ENCODE measurements around the gene AP1S3. TPM values are rescaled to one million over a fixed set of nuclear protein-coding genes. Genes with fewer than 3 reads are reported as not detected.
"Not testable (repeated sequence)": the region's sequence is repeated elsewhere in the genome, so short reads cannot be mapped to it uniquely, and the experiment has no call there.

AP1S3 gene
- total RNA-seq, 1 experiment from 2014 or later: 73.3 TPM

- no peak for TF ChIP-seq EZH2 (IDR thresholded peaks at IDR 0.05; ENCODE audit: low read depth)
- TF ChIP-seq CTCF (conservative IDR thresholded peaks at IDR 0.05): no peak
- no peak overlapping the region for H2AFZ ChIP-seq
- CTCF ChIA-PET: interaction anchor here (0.6 kb wide), 1 partner anchor 249 kb away, joined by 3 read pairs; no protein-coding TSS in a partner anchor
- peak overlapping the region; percentile 49 for H3K4me2 ChIP-seq
- no peaks in the 10 kb centered on the region for H3K9me3 ChIP-seq (ENCODE audit: insufficient read depth, low read depth)
- intact Hi-C loops (cut with micrococcal nuclease; ENCODE audit: unreplicated experiment): no loop called here
- H3K4me3 ChIP-seq: peak overlapping the region; percentile 3; the same call in 1 of the 2 replicates
- peak in 1 of 2 experiments; percentile 94 for DNase-seq
- peaks cover 15% of the 10 kb centered on the region for H3F3A ChIP-seq (ENCODE audit: insufficient read depth, low read depth)
- H3K27ac ChIP-seq: peak overlapping the region; percentile 72
- H3K9me2 ChIP-seq (ENCODE audit: insufficient read depth): no peaks in the 10 kb centered on the region
- peaks cover 14% of the 10 kb centered on the region; the same call in 1 of the 2 replicates for H3K36me3 ChIP-seq (ENCODE audit: low read depth)
- H3K27me3 ChIP-seq (ENCODE audit: insufficient read depth, low read depth): no peaks in the 10 kb centered on the region
- BruUV-seq (replicated peaks): no TSS peak
- no peaks in the 10 kb centered on the region for H3K79me2 ChIP-seq (ENCODE audit: low read depth)
- H4K20me1 ChIP-seq (ENCODE audit: insufficient read depth): no peaks in the 10 kb centered on the region
- peaks cover 26% of the 10 kb centered on the region for H3K4me1 ChIP-seq (replicated peaks; ENCODE audit: insufficient read depth)
- POLR2A ChIA-PET (ENCODE audit: unreplicated experiment): interaction anchor here (0.7 kb wide), 1 partner anchor 40 kb away, joined by 14 read pairs; no protein-coding TSS in a partner anchor
Observed at GRCh38 chr2:223877721-223878410, 40.5 kb upstream of the AP1S3 start.

- no peaks in the 10 kb centered on the region for H3K9me3 ChIP-seq (ENCODE audit: insufficient read depth, low read depth)
- H3K79me2 ChIP-seq (ENCODE audit: low read depth): no peaks in the 10 kb centered on the region
- intact Hi-C loops (cut with micrococcal nuclease; ENCODE audit: unreplicated experiment): no loop called here
- ChIA-PET POLR2A (ENCODE audit: unreplicated experiment) (interaction anchor here (0.6 kb wide), 2 partner anchors 98 to 1203 kb away, joined by 3 to 5 read pairs; no protein-coding TSS in a partner anchor), CTCF (interaction anchor here (0.9 kb wide), 1 partner anchor 12 kb away, joined by 3 read pairs; no protein-coding TSS in a partner anchor)
- H3K4me1 ChIP-seq (replicated peaks; ENCODE audit: insufficient read depth): peaks cover 20% of the 10 kb centered on the region
- TF ChIP-seq CTCF (conservative IDR thresholded peaks at IDR 0.05) (no peak), EZH2 (IDR thresholded peaks at IDR 0.05; ENCODE audit: low read depth) (no peak)
- DNase-seq: no peak
- no TSS peak for BruUV-seq (replicated peaks)
- H3K27me3 ChIP-seq (ENCODE audit: insufficient read depth, low read depth): no peaks in the 10 kb centered on the region
- no peaks in the 10 kb centered on the region for H3K9me2 ChIP-seq (ENCODE audit: insufficient read depth)
- peaks cover 10% of the 10 kb centered on the region; the same call in 1 of the 2 replicates for H3K36me3 ChIP-seq (ENCODE audit: low read depth)
- H3K4me3 ChIP-seq: no peak overlapping the region
- H3K27ac ChIP-seq: no peak overlapping the region
- no peaks in the 10 kb centered on the region for H4K20me1 ChIP-seq (ENCODE audit: insufficient read depth)
- H2AFZ ChIP-seq: no peak overlapping the region
- no peak overlapping the region for H3K4me2 ChIP-seq
- H3F3A ChIP-seq (ENCODE audit: insufficient read depth, low read depth): peaks cover 12% of the 10 kb centered on the region
Observed at GRCh38 chr2:223873672-223874071, 36.3 kb upstream of the AP1S3 start.

GRCh38 chr2:223872772-223873171 is 35.4 kb upstream of the AP1S3 start:
- H3K36me3 ChIP-seq (ENCODE audit: low read depth); intact Hi-C loops (cut with micrococcal nuclease; ENCODE audit: unreplicated experiment); BruUV-seq (replicated peaks): not testable (repeated sequence)

GRCh38 chr2:223871661-223872060 is 34.3 kb upstream of the AP1S3 start:
- BruUV-seq (replicated peaks); H3K36me3 ChIP-seq (ENCODE audit: low read depth); H3K9me2 ChIP-seq (ENCODE audit: insufficient read depth); DNase-seq; H3K4me3 ChIP-seq; H3K4me1 ChIP-seq (replicated peaks; ENCODE audit: insufficient read depth); H2AFZ ChIP-seq; intact Hi-C loops (cut with micrococcal nuclease; ENCODE audit: unreplicated experiment); H3K4me2 ChIP-seq; H3K9me3 ChIP-seq (ENCODE audit: insufficient read depth, low read depth); H3K27me3 ChIP-seq (ENCODE audit: insufficient read depth, low read depth); H3K27ac ChIP-seq; H3F3A ChIP-seq (ENCODE audit: insufficient read depth, low read depth); H3K79me2 ChIP-seq (ENCODE audit: low read depth); H4K20me1 ChIP-seq (ENCODE audit: insufficient read depth): not testable (repeated sequence)
- POLR2A ChIA-PET (ENCODE audit: unreplicated experiment): interaction anchor here (0.5 kb wide), 1 partner anchor 994 kb away, joined by 3 read pairs; no protein-coding TSS in a partner anchor
- CTCF ChIA-PET: interaction anchor here (0.6 kb wide), 1 partner anchor 114 kb away, joined by 8 read pairs; no protein-coding TSS in a partner anchor

More at GRCh38 chr2:223872772-223873171, 35.4 kb upstream of the AP1S3 start:
- H4K20me1 ChIP-seq (ENCODE audit: insufficient read depth); H3K9me3 ChIP-seq (ENCODE audit: insufficient read depth, low read depth); CTCF ChIA-PET; H3F3A ChIP-seq (ENCODE audit: insufficient read depth, low read depth); POLR2A ChIA-PET (ENCODE audit: unreplicated experiment); H2AFZ ChIP-seq; H3K4me3 ChIP-seq; H3K9me2 ChIP-seq (ENCODE audit: insufficient read depth); H3K4me2 ChIP-seq; DNase-seq; H3K27ac ChIP-seq; H3K79me2 ChIP-seq (ENCODE audit: low read depth); H3K27me3 ChIP-seq (ENCODE audit: insufficient read depth, low read depth): not testable (repeated sequence)
- H3K4me1 ChIP-seq (replicated peaks; ENCODE audit: insufficient read depth): peaks cover 11% of the 10 kb centered on the region
